Chondrocyte (in vitro differentiated cells): Measurements from ENCODE around the gene CD24. TPM values are rescaled to one million over a fixed set of nuclear protein-coding genes. Genes with fewer than 3 reads are reported as not detected.
"Not testable (repeated sequence)": the region's sequence is repeated elsewhere in the genome, so short reads cannot be mapped to it uniquely, and the experiment has no call there.

Experiments
- DNase-seq: peaks from one replicate; pipeline ENCODE4 v3.0.0; 2021; ENCODE audit warnings: mixed read lengths, low spot score
- H3K27ac Mint-ChIP-seq: one replicate; pipeline ENCODE4 v1.8.0; 2021; ENCODE audit warnings: mild to moderate bottlenecking, moderate library complexity, mixed read lengths; ENCODE audit not compliant: unreplicated experiment
- H3K27me3 Mint-ChIP-seq: 2 replicates; pipeline ENCODE4 v1.8.0; 2021; ENCODE audit warnings: low read depth, mixed read lengths
- H3K36me3 Mint-ChIP-seq: 2 replicates; pipeline ENCODE4 v1.8.0; 2021; ENCODE audit warnings: low read depth, mixed read lengths
- H3K4me1 Mint-ChIP-seq: 2 replicates; pipeline ENCODE4 v1.8.0; 2021; ENCODE audit warnings: low read depth, mild to moderate bottlenecking, mixed read lengths
- H3K4me3 Mint-ChIP-seq: one replicate; pipeline ENCODE4 v1.8.0; 2021; ENCODE audit warnings: mild to moderate bottlenecking, moderate library complexity, mixed read lengths; ENCODE audit not compliant: unreplicated experiment
- H3K9me3 Mint-ChIP-seq: 2 replicates; pipeline ENCODE4 v1.8.0; 2021; ENCODE audit warnings: low read depth, mixed read lengths
- CTCF ChIP-seq: fragments of 200-600 bp; sonication (generic); IDR thresholded peaks from 2 replicates; pipeline ENCODE4 v1.5.0; 2021; ENCODE audit warnings: antibody characterized with exemption, mild to moderate bottlenecking, moderate library complexity
- total RNA-seq: library from RNA; stranded (reverse); gene quantifications from 3 replicates; pipeline ENCODE4 v1.2.1, GENCODE V29; 2021

Gene CD24
- total RNA-seq, 1 donor from 2014 or later: 2.8 TPM

- no peak for TF ChIP-seq CTCF
- no peaks in the 10 kb centered on the region for H3K4me1 Mint-ChIP-seq
Measured at GRCh38 chr6:107009499-107009898, 35.0 kb upstream of the CD24 start.

GRCh38 chr6:106997392-106998158, 23.0 kb upstream of the CD24 start:
- DNase-seq: no peak
- Mint-ChIP-seq H3K27me3 (peaks cover 5% of the 10 kb centered on the region), H3K4me1 (no peaks in the 10 kb centered on the region), H3K36me3 (no peaks in the 10 kb centered on the region), H3K9me3 (no peaks in the 10 kb centered on the region), H3K27ac (no peak overlapping the region), H3K4me3 (no peak overlapping the region)
- TF ChIP-seq CTCF: peak; percentile 83

More at GRCh38 chr6:107009499-107009898, 35.0 kb upstream of the CD24 start:
- Mint-ChIP-seq H3K27me3 (peaks cover 6% of the 10 kb centered on the region), H3K27ac (no peak overlapping the region), H3K36me3 (no peaks in the 10 kb centered on the region), H3K4me3 (no peak overlapping the region), H3K9me3 (no peaks in the 10 kb centered on the region)
- no peak for DNase-seq

GRCh38 chr6:106995640-106996039, 21.1 kb upstream of the CD24 start:
- Mint-ChIP-seq H3K27me3 (peaks cover 9% of the 10 kb centered on the region), H3K36me3 (no peaks in the 10 kb centered on the region), H3K4me1 (no peaks in the 10 kb centered on the region), H3K4me3 (no peak overlapping the region), H3K9me3 (no peaks in the 10 kb centered on the region), H3K27ac (no peak overlapping the region)
- TF ChIP-seq CTCF: no peak
- DNase-seq: no peak

- not testable (repeated sequence) for H3K4me3 Mint-ChIP-seq, H3K27ac Mint-ChIP-seq, H3K36me3 Mint-ChIP-seq, H3K9me3 Mint-ChIP-seq, H3K4me1 Mint-ChIP-seq, DNase-seq
- H3K27me3 Mint-ChIP-seq: peaks cover 20% of the 10 kb centered on the region
Measured at GRCh38 chr6:106989737-106990136, 15.2 kb upstream of the CD24 start.

- Mint-ChIP-seq H3K4me3 (no peak overlapping the region), H3K27ac (no peak overlapping the region), H3K27me3 (peaks cover 24% of the 10 kb centered on the region), H3K9me3 (no peaks in the 10 kb centered on the region), H3K4me1 (no peaks in the 10 kb centered on the region), H3K36me3 (no peaks in the 10 kb centered on the region)
- DNase-seq: no peak
- TF ChIP-seq CTCF: no peak
Measured at GRCh38 chr6:106988664-106989063, 14.1 kb upstream of the CD24 start.

GRCh38 chr6:106981926-106982325, 7.4 kb upstream of the CD24 start:
- H3K27ac Mint-ChIP-seq: no peak overlapping the region
- peaks cover 28% of the 10 kb centered on the region for H3K27me3 Mint-ChIP-seq
- peaks cover 2% of the 10 kb centered on the region for H3K4me1 Mint-ChIP-seq
- no peaks in the 10 kb centered on the region for H3K9me3 Mint-ChIP-seq
- no peak for TF ChIP-seq CTCF
- H3K4me3 Mint-ChIP-seq: no peak overlapping the region
- H3K36me3 Mint-ChIP-seq: no peaks in the 10 kb centered on the region
- DNase-seq: no peak
